Peyer's patch (tissue), 4 donors: ENCODE measurements around the gene ST8SIA1.

ENCODE experiments used
- POLR2A ChIP-seq, 2 donors: fragments of 450-650 bp; IDR thresholded peaks; one replicate each; pipeline ENCODE4 v1.5.1; 2017; ENCODE audit warnings: antibody characterized with exemption in 2 of 2, mild to moderate bottlenecking in 2 of 2, moderate library complexity in 2 of 2
- TF ChIP-seq, protein P1 (sequence below), 6 experiments: fragments of 450-650 bp in 4 of 6; fragments of 200-600 bp in 2 of 6; sonication (generic) in 1 of 6; IDR thresholded peaks; one replicate each; pipeline ENCODE4 v1.5.1; 2017 to 2019; ENCODE audit warnings: antibody characterized with exemption in 6 of 6, mild to moderate bottlenecking in 3 of 6, moderate library complexity in 1 of 6

DNA sequence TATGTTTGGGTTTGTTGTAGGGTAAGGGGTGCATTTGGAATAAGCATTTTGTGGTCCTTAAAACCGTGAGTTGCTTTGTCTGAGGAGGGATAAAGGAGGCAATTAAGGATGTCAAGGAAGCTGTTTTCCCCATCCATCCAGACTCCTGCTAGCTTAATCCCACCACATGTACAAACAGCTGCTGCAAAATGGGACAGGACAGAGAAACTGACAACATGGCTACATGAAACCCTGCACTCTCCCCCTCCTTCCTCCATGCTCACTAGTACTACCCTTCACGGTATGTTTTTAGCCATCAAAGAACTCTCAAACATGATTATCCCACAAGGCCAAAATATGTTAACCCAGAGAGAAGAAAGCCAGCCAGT is 20.6 kb downstream of the ST8SIA1 start:
- TF ChIP-seq, protein P1, sequence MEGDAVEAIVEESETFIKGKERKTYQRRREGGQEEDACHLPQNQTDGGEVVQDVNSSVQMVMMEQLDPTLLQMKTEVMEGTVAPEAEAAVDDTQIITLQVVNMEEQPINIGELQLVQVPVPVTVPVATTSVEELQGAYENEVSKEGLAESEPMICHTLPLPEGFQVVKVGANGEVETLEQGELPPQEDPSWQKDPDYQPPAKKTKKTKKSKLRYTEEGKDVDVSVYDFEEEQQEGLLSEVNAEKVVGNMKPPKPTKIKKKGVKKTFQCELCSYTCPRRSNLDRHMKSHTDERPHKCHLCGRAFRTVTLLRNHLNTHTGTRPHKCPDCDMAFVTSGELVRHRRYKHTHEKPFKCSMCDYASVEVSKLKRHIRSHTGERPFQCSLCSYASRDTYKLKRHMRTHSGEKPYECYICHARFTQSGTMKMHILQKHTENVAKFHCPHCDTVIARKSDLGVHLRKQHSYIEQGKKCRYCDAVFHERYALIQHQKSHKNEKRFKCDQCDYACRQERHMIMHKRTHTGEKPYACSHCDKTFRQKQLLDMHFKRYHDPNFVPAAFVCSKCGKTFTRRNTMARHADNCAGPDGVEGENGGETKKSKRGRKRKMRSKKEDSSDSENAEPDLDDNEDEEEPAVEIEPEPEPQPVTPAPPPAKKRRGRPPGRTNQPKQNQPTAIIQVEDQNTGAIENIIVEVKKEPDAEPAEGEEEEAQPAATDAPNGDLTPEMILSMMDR (IDR thresholded peaks at IDR 0.05) = no peak
- TF ChIP-seq POLR2A (IDR thresholded peaks at IDR 0.05) = no peak
